HepG2 (cell line): ENCODE measurements around the gene SHROOM1. TPM values are rescaled to one million over a fixed set of nuclear protein-coding genes. Genes with fewer than 3 reads are reported as not detected.

Source experiments
- CREB1 ChIP-seq, 2 experiments: fragments of 450-650 bp in 1 of 2; IDR thresholded peaks; 2 replicates each; pipeline ENCODE4 v1.6.1; 2016 to 2017; ENCODE audit warnings: control low read depth in 1 of 2, mild to moderate bottlenecking in 1 of 2, missing compliant biosample characterization in 1 of 2, missing genetic modification characterization in 1 of 2
- HMG20B ChIP-seq: conservative IDR thresholded peaks from 2 replicates; pipeline ENCODE4 v1.6.1; 2016; ENCODE audit warnings: missing genetic modification reagents, missing compliant biosample characterization
- HOXA7 ChIP-seq: sonication (generic); formaldehyde crosslinking; IDR thresholded peaks from 2 replicates; pipeline ENCODE4 v1.8.1; 2022; ENCODE audit warnings: mild to moderate bottlenecking, missing genetic modification reagents, moderate library complexity
- JDP2 ChIP-seq: sonication (generic); formaldehyde crosslinking; IDR thresholded peaks from 2 replicates; pipeline ENCODE4 v1.8.1; 2022; ENCODE audit warnings: missing genetic modification reagents, borderline replicate concordance
- KMT2A ChIP-seq: sonication (generic); formaldehyde crosslinking; IDR thresholded peaks from 2 replicates; pipeline ENCODE4 v1.4.0; 2020; ENCODE audit warnings: missing genetic modification reagents
- NFE2L2 ChIP-seq: fragments of 150-350 bp; IDR thresholded peaks from 2 replicates; pipeline ENCODE4 v1.6.1; 2014; ENCODE audit warnings: low read length
- RXRB ChIP-seq: IDR thresholded peaks from 2 replicates; pipeline ENCODE4 v1.6.1; 2016; ENCODE audit warnings: borderline replicate concordance, missing genetic modification reagents, missing compliant biosample characterization
- SALL2 ChIP-seq: sonication (generic); formaldehyde crosslinking; IDR thresholded peaks from 2 replicates; pipeline ENCODE4 v1.8.1; 2023; ENCODE audit warnings: mild to moderate bottlenecking, missing genetic modification reagents, inconsistent platforms
- THAP9 ChIP-seq: sonication (generic); formaldehyde crosslinking; IDR thresholded peaks from 2 replicates; pipeline ENCODE4; 2020; ENCODE audit warnings: missing genetic modification reagents, mild to moderate bottlenecking, borderline replicate concordance
- ZNF180 ChIP-seq: sonication (generic); formaldehyde crosslinking; IDR thresholded peaks from 2 replicates; pipeline ENCODE4 v1.4.0; 2020; ENCODE audit warnings: low read depth, missing genetic modification reagents, borderline replicate concordance
- ZNF564 ChIP-seq: sonication (generic); formaldehyde crosslinking; IDR thresholded peaks from 2 replicates; pipeline ENCODE4 v1.8.1; 2023; ENCODE audit warnings: mild to moderate bottlenecking, missing genetic modification reagents
- ZNF879 ChIP-seq: sonication (generic); formaldehyde crosslinking; IDR thresholded peaks from 2 replicates; pipeline ENCODE4 v1.8.1; 2023; ENCODE audit warnings: missing genetic modification reagents
- polyA plus RNA-seq, 8 experiments: library from polyadenylated mRNA; depleted of rRNA in 3 of 8; stranded (reverse) in 7 of 8; unstranded in 1 of 8; fragments of >200 nt; fragmentation: Illumina TruSeq in 4 of 8; extraction: Trizol in 4 of 8; gene quantifications; 2 replicates each; pipeline versions ENCODE4 v1.2.1 to v1.2.3, GENCODE V29; 2011 to 2016; ENCODE audit warnings: low read depth in 4 of 8, missing spikeins in 1 of 8, mixed read lengths in 1 of 8; ENCODE audit not compliant: insufficient read depth in 1 of 8
- total RNA-seq, 5 experiments: library from RNA; depleted of rRNA; stranded (reverse); fragments of >200 nt; fragmentation: Illumina TruSeq; extraction: Trizol; gene quantifications; 2 replicates each; pipeline ENCODE4 v1.2.3, GENCODE V29; 2016; ENCODE audit warnings: low read depth in 1 of 5
- TF ChIP-seq, protein P1 (sequence below): sonication (generic); IDR thresholded peaks from 2 replicates; pipeline ENCODE4 v1.6.1; 2016; ENCODE audit warnings: low read depth, borderline replicate concordance
- TF ChIP-seq, protein P2 (sequence below): sonication (generic); formaldehyde crosslinking; IDR thresholded peaks from 2 replicates; pipeline ENCODE4 v1.9.0; 2021; ENCODE audit warnings: mild to moderate bottlenecking, missing genetic modification reagents
- TF ChIP-seq, protein P3 (sequence below): sonication (generic); formaldehyde crosslinking; IDR thresholded peaks from 2 replicates; pipeline ENCODE4 v1.5.1; 2020; ENCODE audit warnings: missing genetic modification reagents, mild to moderate bottlenecking, borderline replicate concordance

SHROOM1 gene
- total and polyA plus RNA-seq, 2 of the 13 experiments (the other 11 are each of a cell fraction or from before 2014, with no cell fraction given) = 18.2 to 25.7 TPM

- TF ChIP-seq, protein P1, sequence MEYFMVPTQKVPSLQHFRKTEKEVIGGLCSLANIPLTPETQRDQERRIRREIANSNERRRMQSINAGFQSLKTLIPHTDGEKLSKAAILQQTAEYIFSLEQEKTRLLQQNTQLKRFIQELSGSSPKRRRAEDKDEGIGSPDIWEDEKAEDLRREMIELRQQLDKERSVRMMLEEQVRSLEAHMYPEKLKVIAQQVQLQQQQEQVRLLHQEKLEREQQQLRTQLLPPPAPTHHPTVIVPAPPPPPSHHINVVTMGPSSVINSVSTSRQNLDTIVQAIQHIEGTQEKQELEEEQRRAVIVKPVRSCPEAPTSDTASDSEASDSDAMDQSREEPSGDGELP = peak; percentile 68; the same call in 1 of the 2 replicates
- TF ChIP-seq NFE2L2 = no peak
- TF ChIP-seq, protein P2, sequence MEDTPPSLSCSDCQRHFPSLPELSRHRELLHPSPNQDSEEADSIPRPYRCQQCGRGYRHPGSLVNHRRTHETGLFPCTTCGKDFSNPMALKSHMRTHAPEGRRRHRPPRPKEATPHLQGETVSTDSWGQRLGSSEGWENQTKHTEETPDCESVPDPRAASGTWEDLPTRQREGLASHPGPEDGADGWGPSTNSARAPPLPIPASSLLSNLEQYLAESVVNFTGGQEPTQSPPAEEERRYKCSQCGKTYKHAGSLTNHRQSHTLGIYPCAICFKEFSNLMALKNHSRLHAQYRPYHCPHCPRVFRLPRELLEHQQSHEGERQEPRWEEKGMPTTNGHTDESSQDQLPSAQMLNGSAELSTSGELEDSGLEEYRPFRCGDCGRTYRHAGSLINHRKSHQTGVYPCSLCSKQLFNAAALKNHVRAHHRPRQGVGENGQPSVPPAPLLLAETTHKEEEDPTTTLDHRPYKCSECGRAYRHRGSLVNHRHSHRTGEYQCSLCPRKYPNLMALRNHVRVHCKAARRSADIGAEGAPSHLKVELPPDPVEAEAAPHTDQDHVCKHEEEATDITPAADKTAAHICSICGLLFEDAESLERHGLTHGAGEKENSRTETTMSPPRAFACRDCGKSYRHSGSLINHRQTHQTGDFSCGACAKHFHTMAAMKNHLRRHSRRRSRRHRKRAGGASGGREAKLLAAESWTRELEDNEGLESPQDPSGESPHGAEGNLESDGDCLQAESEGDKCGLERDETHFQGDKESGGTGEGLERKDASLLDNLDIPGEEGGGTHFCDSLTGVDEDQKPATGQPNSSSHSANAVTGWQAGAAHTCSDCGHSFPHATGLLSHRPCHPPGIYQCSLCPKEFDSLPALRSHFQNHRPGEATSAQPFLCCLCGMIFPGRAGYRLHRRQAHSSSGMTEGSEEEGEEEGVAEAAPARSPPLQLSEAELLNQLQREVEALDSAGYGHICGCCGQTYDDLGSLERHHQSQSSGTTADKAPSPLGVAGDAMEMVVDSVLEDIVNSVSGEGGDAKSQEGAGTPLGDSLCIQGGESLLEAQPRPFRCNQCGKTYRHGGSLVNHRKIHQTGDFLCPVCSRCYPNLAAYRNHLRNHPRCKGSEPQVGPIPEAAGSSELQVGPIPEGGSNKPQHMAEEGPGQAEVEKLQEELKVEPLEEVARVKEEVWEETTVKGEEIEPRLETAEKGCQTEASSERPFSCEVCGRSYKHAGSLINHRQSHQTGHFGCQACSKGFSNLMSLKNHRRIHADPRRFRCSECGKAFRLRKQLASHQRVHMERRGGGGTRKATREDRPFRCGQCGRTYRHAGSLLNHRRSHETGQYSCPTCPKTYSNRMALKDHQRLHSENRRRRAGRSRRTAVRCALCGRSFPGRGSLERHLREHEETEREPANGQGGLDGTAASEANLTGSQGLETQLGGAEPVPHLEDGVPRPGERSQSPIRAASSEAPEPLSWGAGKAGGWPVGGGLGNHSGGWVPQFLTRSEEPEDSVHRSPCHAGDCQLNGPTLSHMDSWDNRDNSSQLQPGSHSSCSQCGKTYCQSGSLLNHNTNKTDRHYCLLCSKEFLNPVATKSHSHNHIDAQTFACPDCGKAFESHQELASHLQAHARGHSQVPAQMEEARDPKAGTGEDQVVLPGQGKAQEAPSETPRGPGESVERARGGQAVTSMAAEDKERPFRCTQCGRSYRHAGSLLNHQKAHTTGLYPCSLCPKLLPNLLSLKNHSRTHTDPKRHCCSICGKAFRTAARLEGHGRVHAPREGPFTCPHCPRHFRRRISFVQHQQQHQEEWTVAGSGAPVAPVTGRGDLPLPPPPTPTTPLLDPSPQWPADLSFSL (CRISPR knock-in tag) = no peak
- TF ChIP-seq SALL2 = peak; percentile 85
- peak; percentile 41; the same call in 1 of the 2 replicates for TF ChIP-seq ZNF564 (CRISPR knock-in tag)
- TF ChIP-seq, protein P3, sequence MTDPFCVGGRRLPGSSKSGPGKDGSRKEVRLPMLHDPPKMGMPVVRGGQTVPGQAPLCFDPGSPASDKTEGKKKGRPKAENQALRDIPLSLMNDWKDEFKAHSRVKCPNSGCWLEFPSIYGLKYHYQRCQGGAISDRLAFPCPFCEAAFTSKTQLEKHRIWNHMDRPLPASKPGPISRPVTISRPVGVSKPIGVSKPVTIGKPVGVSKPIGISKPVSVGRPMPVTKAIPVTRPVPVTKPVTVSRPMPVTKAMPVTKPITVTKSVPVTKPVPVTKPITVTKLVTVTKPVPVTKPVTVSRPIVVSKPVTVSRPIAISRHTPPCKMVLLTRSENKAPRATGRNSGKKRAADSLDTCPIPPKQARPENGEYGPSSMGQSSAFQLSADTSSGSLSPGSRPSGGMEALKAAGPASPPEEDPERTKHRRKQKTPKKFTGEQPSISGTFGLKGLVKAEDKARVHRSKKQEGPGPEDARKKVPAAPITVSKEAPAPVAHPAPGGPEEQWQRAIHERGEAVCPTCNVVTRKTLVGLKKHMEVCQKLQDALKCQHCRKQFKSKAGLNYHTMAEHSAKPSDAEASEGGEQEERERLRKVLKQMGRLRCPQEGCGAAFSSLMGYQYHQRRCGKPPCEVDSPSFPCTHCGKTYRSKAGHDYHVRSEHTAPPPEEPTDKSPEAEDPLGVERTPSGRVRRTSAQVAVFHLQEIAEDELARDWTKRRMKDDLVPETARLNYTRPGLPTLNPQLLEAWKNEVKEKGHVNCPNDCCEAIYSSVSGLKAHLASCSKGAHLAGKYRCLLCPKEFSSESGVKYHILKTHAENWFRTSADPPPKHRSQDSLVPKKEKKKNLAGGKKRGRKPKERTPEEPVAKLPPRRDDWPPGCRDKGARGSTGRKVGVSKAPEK (CRISPR knock-in tag) = no peak
- peak; percentile 82 for TF ChIP-seq THAP9 (CRISPR knock-in tag)
- TF ChIP-seq ZNF879 (CRISPR knock-in tag) = no peak
- TF ChIP-seq RXRB (CRISPR knock-in tag) = peak; percentile 88
- 0 out of 2 replicates have a peak, but pooled peaks have one; percentile 7 for TF ChIP-seq HMG20B (CRISPR knock-in tag)
- TF ChIP-seq HOXA7 (CRISPR knock-in tag) = no peak
- peak; percentile 92 for TF ChIP-seq KMT2A (CRISPR knock-in tag)
- no peak for TF ChIP-seq JDP2 (CRISPR knock-in tag)
- no peak for TF ChIP-seq ZNF180
- peak; percentile 97 for TF ChIP-seq CREB1 (IDR thresholded peaks at IDR 0.05)
- TF ChIP-seq CREB1 (CRISPR knock-in tag; IDR thresholded peaks at IDR 0.05) = peak; percentile 98
These were observed 36.0 kb upstream of the SHROOM1 start, which contains the start of the genes GDF9 and UQCRQ (continued) for GRCh38 chr5:132866342-132867045.
